Measurements from ENCODE around the gene ARHGAP12. TPM values are rescaled to one million over a fixed set of nuclear protein-coding genes. Genes with fewer than 3 reads are reported as not detected.

The ARHGAP12 gene
- total RNA-seq, 2 experiments from 2014 or later: 40.3 to 41.1 TPM

DNA sequence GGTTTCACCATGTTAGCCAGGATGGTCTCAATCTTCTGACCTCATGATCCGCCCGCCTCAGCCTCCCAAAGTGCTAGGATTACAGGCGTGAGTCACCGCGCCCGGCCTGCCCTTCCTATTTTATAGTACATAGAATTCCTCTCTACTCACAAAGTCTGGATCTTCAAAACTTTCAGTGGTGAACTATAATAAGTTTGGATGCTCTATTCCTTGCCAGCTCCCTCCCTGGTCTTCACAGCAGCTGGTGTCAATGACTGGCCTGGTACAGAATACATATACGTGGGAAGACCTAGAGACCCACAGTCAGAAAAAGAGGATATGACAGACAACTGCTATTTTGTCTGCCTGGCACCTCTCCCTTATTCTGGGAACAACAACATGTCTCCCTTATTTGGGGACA lies 40.8 kb downstream of the ARHGAP12 start:
- peaks cover 36% of the 10 kb centered on the region for H3K36me3 Mint-ChIP-seq (ENCODE audit: low read depth)
- TF ChIP-seq, protein P1, sequence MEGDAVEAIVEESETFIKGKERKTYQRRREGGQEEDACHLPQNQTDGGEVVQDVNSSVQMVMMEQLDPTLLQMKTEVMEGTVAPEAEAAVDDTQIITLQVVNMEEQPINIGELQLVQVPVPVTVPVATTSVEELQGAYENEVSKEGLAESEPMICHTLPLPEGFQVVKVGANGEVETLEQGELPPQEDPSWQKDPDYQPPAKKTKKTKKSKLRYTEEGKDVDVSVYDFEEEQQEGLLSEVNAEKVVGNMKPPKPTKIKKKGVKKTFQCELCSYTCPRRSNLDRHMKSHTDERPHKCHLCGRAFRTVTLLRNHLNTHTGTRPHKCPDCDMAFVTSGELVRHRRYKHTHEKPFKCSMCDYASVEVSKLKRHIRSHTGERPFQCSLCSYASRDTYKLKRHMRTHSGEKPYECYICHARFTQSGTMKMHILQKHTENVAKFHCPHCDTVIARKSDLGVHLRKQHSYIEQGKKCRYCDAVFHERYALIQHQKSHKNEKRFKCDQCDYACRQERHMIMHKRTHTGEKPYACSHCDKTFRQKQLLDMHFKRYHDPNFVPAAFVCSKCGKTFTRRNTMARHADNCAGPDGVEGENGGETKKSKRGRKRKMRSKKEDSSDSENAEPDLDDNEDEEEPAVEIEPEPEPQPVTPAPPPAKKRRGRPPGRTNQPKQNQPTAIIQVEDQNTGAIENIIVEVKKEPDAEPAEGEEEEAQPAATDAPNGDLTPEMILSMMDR (IDR thresholded peaks at IDR 0.05): no peak
- Histone ChIP-seq H3K4me3 (ENCODE audit: low read length) (no peak overlapping the region), H3K4me1 (ENCODE audit: insufficient read depth, low read length) (no peaks in the 10 kb centered on the region), H3K36me3 (ENCODE audit: insufficient read depth, low read length) (no peaks in the 10 kb centered on the region), H3K27me3 (ENCODE audit: control insufficient read depth in 1 of 2, insufficient read depth in 2 of 2, low read length in 2 of 2) (no peaks in the 10 kb centered on the region), H3K9me3 (ENCODE audit: control insufficient read depth in 1 of 2, insufficient read depth in 1 of 2, low read length in 2 of 2) (no peaks in the 10 kb centered on the region), H3K27ac (ENCODE audit: low read depth in 1 of 2, low read length in 2 of 2) (no peak overlapping the region)
- DNase-seq (no peak), ATAC-seq (ENCODE audit: poor library complexity) (no peak)
- H3K9me3 Mint-ChIP-seq: no peaks in the 10 kb centered on the region
- H3K4me3 Mint-ChIP-seq: no peak overlapping the region
- ChIA-PET POLR2A (no interaction called here), CTCF (no interaction called here)
- no peaks in the 10 kb centered on the region for H3K27me3 Mint-ChIP-seq
- intact Hi-C loops (cut with DNase I, micrococcal nuclease): no loop called here
- peak overlapping the region; percentile 61 for H3K27ac Mint-ChIP-seq
- peaks cover 73% of the 10 kb centered on the region for H3K4me1 Mint-ChIP-seq (ENCODE audit: low read depth)

DNA sequence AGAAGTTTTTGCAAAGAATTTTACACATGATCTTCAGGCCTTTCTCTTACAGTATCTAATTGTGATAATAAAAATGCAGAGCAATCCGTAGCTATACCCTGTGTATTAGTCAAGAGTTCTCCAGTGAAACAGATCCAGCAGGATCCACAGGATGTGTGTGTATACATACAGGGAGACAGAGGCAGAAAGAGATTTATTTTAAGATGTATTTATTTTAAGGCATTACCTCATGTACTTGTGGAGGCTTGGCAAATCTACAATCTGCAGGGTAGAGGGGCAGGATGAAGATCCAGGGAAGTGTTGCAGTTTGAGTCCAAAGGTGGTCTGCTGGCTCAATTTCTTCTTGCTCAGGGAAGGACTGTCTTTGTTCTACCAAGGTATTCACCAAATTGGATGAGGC lies 41.7 kb downstream of the ARHGAP12 start:
- DNase-seq (no peak), ATAC-seq (ENCODE audit: poor library complexity) (no peak)
- Mint-ChIP-seq H3K4me1 (ENCODE audit: low read depth) (peaks cover 63% of the 10 kb centered on the region), H3K27me3 (no peaks in the 10 kb centered on the region), H3K4me3 (no peak overlapping the region), H3K27ac (peak overlapping the region; percentile 61), H3K36me3 (ENCODE audit: low read depth) (peaks cover 32% of the 10 kb centered on the region), H3K9me3 (no peaks in the 10 kb centered on the region)
- POLR2A ChIA-PET: no interaction called here
- H3K4me3 ChIP-seq (ENCODE audit: low read length): no peak overlapping the region
- H3K27ac ChIP-seq (ENCODE audit: low read depth in 1 of 2, low read length in 2 of 2): no peak overlapping the region
- intact Hi-C loops (cut with DNase I, micrococcal nuclease): no loop called here
- no peaks in the 10 kb centered on the region for H3K4me1 ChIP-seq (ENCODE audit: insufficient read depth, low read length)
- no peaks in the 10 kb centered on the region for H3K9me3 ChIP-seq (ENCODE audit: control insufficient read depth in 1 of 2, insufficient read depth in 1 of 2, low read length in 2 of 2)
- H3K27me3 ChIP-seq (ENCODE audit: control insufficient read depth in 1 of 2, insufficient read depth in 2 of 2, low read length in 2 of 2): no peaks in the 10 kb centered on the region
- TF ChIP-seq, protein P1 (IDR thresholded peaks at IDR 0.05): no peak
- CTCF ChIA-PET: no interaction called here
- H3K36me3 ChIP-seq (ENCODE audit: insufficient read depth, low read length): no peaks in the 10 kb centered on the region

DNA sequence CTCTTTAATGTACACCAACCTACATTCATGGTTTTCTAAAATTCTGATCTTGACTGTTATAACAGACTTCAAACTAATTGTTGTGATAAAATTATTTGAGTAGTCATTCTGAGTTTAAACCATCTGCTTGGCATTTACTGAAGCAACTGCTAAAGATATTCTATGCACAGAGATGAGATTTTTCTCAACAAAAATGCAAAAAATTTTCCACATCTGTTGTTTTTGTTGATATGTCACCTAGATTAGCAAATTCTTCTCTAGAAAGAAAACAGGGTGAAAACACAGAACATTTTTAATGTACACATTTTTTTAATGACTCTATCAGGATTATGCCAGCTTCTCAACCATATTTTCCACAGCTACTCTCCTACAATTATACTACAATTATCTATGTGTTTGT lies 42.7 kb downstream of the ARHGAP12 start:
- H3K4me1 ChIP-seq (ENCODE audit: insufficient read depth, low read length): no peaks in the 10 kb centered on the region
- no peaks in the 10 kb centered on the region for H3K27me3 ChIP-seq (ENCODE audit: control insufficient read depth in 1 of 2, insufficient read depth in 2 of 2, low read length in 2 of 2)
- Mint-ChIP-seq H3K4me1 (ENCODE audit: low read depth) (peaks cover 61% of the 10 kb centered on the region), H3K9me3 (no peaks in the 10 kb centered on the region), H3K27ac (peak overlapping the region; percentile 34), H3K36me3 (ENCODE audit: low read depth) (peaks cover 25% of the 10 kb centered on the region), H3K27me3 (no peaks in the 10 kb centered on the region), H3K4me3 (no peak overlapping the region)
- intact Hi-C loops (cut with DNase I, micrococcal nuclease): no loop called here
- ChIA-PET CTCF (no interaction called here), POLR2A (no interaction called here)
- TF ChIP-seq, protein P1 (IDR thresholded peaks at IDR 0.05): no peak
- no peaks in the 10 kb centered on the region for H3K36me3 ChIP-seq (ENCODE audit: insufficient read depth, low read length)
- no peak overlapping the region for H3K4me3 ChIP-seq (ENCODE audit: low read length)
- no peak overlapping the region for H3K27ac ChIP-seq (ENCODE audit: low read depth in 1 of 2, low read length in 2 of 2)
- ATAC-seq (ENCODE audit: poor library complexity) (no peak), DNase-seq (no peak)
- H3K9me3 ChIP-seq (ENCODE audit: control insufficient read depth in 1 of 2, insufficient read depth in 1 of 2, low read length in 2 of 2): no peaks in the 10 kb centered on the region
